Erythroblast (primary cell): ENCODE data around the gene ZNF74.

Experiments
- GATA1 ChIP-seq: IDR thresholded peaks from 2 replicates; pipeline ENCODE4 v1.6.1; 2011; ENCODE audit warnings: low read depth, mild to moderate bottlenecking, control low read depth, low read length, moderate library complexity
- POLR2A ChIP-seq: IDR thresholded peaks from 2 replicates; pipeline ENCODE4 v1.6.1; 2011; ENCODE audit warnings: mild to moderate bottlenecking, low read length

DNA sequence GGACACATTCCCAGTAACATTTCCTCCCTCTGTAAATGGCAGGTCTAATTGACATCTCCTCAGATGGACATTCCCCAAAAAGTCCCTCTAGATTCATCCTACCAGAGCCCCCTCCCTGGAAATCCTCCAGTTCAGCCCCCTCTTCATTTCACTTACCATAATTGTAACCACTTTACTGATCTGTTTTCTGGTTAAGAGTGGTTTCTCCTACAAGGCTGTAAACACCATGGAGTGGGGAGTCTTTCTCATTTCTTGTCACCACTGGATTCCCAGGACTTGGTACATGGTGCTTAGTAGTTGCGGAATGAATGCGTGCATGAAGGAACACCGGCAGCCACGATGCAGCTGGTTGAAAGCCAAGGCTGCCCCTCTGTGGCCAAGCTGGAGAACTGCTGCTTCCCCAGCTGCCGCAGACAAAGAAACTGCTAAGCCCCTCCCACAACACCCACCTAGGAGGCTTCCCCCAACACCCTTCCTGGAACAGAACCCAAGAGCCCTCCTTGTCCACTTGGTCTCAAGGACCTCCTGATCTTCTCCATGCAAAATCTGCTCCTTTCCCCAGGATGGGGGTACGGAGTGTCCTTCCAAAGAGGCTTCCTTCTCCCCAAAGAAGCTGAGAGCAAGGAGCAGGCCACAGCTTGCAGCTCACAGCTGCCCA, 62.2 kb downstream of the ZNF74 start:
- TF ChIP-seq POLR2A (no peak), GATA1 (no peak)
